Islet of Langerhans (tissue), 1 donor: ENCODE data around the gene TBL1XR1.
A peak's percentile ranks its signal among the peaks of the same experiment; 100 is the strongest.
"Not testable (repeated sequence)": the region's sequence is repeated elsewhere in the genome, so short reads cannot be mapped to it uniquely, and the experiment has no call there.

Experiments used
- FAIRE-seq: peaks from one replicate; lab custom pipeline; 2011; peaks lifted over from hg19 to GRCh38; lab: Jason Lieb, UNC

Gene TBL1XR1

GRCh38 chr3:177181418-177181817 is 15.9 kb downstream of the TBL1XR1 start:
- no peak for FAIRE-seq

DNA sequence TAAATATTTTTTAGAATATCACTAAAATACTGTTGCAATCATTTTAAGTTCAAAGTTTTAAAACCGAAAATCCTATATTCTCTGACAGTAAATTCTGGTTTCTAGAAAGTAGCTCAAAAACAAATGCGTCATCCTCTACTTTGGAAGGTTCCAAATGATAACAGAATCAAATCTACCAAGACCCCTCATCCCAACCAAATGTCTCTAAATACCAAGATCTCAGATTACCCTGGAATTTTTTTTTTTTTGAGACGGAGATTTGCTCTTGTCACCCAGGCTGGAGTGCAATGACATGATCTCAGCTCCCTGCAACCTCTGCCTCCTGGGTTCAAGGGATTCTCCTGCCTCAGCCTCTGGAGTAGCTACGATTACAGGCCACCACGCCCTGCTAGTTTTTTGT is 16.8 kb downstream of the TBL1XR1 start:
- no peak for FAIRE-seq

GRCh38 chr3:177179281-177180067 is 17.8 kb downstream of the TBL1XR1 start:
- no peak for FAIRE-seq

DNA sequence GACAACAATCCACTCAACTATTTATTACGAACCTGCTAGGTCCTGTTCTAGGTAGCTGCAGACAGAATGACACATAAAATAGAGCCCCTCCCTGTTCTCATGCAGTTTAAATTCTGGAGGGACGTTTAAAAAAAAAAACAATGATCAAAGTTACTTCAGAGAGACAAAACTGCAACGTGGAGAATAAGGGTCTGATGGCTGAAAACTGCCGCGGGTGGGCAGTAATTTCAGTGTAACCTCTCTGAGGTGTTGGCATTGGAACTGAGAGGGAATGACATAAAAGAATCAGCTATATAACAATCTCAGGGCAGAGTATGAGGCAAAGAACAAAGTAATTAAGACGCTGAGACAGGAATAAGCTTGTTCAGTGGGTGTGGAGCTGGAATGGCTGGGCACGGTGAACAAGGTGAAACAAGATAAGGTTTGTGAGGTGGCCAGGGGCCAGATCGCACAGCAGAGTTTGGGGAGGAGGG is 19.5 kb downstream of the TBL1XR1 start:
- FAIRE-seq: no peak

- no peak for FAIRE-seq
Measured at GRCh38 chr3:177174607-177175170, 22.6 kb downstream of the TBL1XR1 start.

GRCh38 chr3:177169936-177170722 is 27.2 kb downstream of the TBL1XR1 start:
- no peak for FAIRE-seq

DNA sequence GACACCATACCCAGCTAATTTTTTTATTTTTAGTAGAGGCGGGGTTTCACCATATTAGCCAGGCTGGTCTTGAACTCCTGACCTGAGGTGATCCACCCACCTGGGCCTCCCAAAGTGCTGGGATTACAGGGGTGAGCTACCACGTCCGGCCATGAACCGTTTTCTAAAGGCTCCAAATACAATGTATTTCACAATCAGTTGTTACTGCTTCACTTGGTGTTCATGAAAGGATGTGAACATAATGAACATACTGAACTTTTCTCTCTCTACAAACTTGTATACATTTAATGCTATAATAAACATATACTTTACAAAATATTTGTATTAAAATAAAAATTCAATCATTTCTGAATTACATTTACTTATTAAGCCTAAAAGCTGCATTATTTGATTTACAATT is 28.9 kb downstream of the TBL1XR1 start:
- FAIRE-seq: no peak

GRCh38 chr3:177162742-177163141 is 34.5 kb downstream of the TBL1XR1 start:
- FAIRE-seq: no peak

GRCh38 chr3:177161603-177162002 is 35.7 kb downstream of the TBL1XR1 start:
- FAIRE-seq: not testable (repeated sequence)

DNA sequence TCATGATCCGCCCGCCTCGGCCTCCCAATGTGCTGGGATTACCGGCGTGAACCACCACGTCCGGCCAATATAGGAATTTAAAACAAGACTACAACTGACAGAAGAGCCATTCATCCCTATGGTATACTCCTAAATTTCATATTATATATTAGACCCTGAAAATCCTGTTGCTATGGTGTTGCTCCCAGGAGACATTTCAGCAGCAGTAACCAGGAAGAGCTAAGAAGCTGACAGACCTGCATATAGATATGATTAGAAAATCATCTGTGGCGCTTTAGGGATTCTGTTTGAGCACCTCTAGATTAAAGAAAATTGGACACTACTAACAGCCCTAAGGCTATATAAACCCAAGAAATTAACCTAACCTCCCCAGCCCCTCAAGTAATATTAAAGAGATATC is 38.8 kb downstream of the TBL1XR1 start:
- FAIRE-seq: no peak

- FAIRE-seq: no peak
Measured at GRCh38 chr3:177157492-177157891, 39.8 kb downstream of the TBL1XR1 start.

DNA sequence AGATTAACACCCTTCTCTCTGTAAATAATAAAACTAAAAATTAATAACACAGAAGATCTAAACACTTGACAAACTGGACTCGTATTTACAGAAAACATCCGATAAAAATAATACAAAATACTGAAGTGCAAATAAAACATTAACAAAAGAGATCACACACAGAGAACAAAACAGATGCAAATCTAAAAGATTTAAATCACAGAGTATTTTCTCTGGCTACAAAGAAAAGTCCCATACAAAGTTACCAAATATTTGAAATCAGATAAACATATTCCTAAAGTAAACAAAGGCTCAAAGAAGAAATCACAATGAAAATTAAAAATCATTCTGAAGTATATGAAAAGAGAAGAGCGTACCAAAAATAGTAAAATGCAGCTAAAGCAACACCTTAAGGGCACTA is 42.5 kb downstream of the TBL1XR1 start:
- FAIRE-seq: no peak

DNA sequence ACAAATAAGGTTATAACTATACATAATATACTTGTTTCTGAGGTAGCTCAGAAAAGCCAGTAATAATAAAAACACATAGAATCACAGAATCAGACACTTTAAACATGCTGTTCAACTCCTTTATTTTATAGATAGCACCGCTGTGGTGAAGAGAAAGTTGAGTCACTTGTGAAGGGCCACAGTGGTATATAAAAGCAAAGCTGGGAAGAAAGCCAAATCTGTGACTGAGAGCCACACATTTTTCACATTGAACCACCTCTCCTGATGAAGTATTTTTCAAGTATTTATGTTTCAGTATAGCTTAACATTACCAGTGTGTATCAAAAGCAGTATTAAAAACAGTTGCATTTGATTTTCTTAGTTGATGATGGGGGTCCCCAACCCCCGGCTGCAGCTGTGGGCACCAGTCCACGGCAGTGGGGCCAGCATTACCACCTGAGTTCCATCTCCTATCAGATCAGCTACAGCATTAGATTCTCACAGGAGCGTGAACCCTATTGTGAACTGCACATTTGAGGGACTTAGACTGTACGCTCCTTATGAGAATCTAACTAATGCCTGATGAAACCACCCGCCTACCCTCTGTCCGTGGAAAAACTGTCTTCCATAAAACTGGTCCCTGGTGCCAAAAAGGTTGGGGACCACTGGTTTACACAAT is 46.2 kb downstream of the TBL1XR1 start:
- peak; percentile 71 for FAIRE-seq

- no peak for FAIRE-seq
Measured at GRCh38 chr3:177150218-177150916, 46.9 kb downstream of the TBL1XR1 start.

DNA sequence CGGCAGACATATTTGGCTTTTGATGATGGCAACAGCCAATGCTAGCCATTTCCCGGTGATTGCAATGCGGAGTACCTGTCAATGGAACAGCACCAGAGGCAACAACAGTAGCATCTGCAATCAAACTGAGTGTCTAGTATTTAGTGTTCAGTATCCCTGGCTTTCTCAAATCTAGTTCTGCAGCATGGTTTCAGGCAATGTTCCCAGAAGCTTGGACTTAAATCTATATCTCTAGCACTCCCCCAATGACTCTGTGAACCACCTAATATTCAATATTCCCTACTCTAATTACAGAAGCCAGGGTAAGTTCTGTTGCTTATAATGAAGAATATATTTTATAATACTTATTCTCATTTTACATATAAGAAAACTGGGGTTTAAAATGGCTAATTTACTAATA is 48.2 kb downstream of the TBL1XR1 start:
- FAIRE-seq: no peak

GRCh38 chr3:177147790-177148189 is 49.5 kb downstream of the TBL1XR1 start:
- FAIRE-seq: no peak

DNA sequence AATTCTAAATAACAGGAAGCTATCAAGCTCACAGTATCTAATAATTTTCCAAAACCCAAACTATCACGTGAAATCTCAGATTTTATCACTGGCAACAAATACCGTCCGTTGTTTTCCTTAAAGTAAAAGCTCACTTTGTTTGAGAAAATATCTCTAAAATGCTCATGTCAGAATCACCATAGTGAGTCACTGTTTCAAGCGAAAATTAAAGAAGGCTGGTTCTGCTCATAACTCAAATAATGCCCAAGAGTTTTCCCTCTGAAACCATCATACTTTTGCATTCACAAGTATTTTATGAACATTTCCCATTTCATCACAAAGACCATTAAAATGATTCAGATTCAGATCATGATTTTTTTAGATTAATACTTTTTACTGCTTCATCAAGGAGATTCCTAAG is 50.6 kb downstream of the TBL1XR1 start:
- no peak for FAIRE-seq

- no peak for FAIRE-seq
Measured at GRCh38 chr3:177145954-177146353, 51.3 kb downstream of the TBL1XR1 start.

DNA sequence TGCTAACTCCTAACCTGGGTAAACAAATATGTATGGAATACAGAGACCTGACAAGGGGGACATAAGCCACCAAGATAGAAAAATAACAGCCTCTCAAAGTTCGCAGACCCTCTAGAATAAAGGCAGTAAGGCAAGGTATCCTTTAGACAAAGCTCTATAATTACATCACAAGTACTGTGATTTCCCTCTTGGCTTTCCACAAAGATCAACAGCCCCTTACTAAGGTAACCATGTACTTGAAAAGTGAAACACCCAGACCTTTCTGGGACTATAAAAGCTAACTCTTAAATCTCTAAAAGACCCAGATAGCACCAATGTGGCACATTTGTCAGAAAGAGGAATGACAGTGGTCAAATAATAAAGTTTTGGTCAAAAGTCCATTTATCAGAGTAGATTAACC is 51.9 kb downstream of the TBL1XR1 start:
- FAIRE-seq: no peak

GRCh38 chr3:177144922-177145321 is 52.4 kb downstream of the TBL1XR1 start:
- no peak for FAIRE-seq

GRCh38 chr3:177141899-177142646 is 55.2 kb downstream of the TBL1XR1 start:
- no peak for FAIRE-seq
